ENCODE measurements around the gene LYL1.

- TF ChIP-seq EZH2 (IDR thresholded peaks at IDR 0.05) (no peak), POLR2AphosphoS5 (IDR thresholded peaks at IDR 0.05; ENCODE audit: borderline replicate concordance, low read depth, low read length) (no peak), FOXP2 (optimal IDR thresholded peaks at IDR 0.05; ENCODE audit: control extremely low read depth, extremely low read length, insufficient read depth) (no peak)
Observed at GRCh38 chr19:13119627-13120026, 17.0 kb upstream of the LYL1 start.

Measured in SK-N-MC (cell line).